Measurements from ENCODE around the gene UNKL. TPM values are rescaled to one million over a fixed set of nuclear protein-coding genes. Genes with fewer than 3 reads are reported as not detected.

UNKL gene
- total RNA-seq, 1 experiment from 2014 or later, result 18.8 TPM

DNA sequence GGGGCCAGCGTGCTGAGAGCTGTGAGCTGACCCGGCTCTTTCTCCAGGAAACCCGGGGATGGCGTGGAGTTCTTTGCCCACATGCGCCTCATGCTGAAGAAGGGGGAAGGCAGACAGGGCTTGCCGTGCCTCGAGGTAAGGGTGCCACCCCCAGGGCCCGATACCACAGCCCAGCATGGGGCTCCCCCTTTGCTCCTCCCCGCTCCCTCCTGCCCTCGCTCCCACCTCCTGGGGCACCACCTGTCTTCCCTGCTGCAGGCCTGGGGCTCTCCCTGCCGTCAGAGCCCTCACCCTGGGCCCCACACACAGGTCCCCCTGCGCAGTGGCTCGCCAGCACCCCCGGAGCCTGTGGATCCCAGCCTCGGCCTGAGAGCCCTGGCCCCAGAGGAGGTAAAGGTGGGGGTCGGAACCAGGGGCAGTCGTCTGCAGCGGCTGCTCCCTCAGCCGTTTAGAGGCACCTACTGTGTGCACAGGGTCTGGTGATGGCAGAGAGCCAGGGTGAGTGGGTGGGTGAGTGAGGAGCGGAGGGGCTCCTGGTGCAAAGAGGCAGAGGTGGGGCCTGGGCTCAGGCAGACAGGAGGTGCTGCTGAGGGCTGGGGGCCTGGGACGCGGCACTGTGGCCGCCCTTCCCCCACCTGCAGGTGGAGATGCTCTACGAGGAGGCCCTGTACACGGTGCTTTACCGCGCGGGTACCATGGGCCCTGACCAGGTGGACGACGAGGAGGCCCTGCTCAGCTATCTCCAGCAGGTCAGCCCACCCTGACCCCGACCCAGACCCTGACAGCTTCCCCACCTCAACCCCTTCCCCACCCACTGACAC lies 75.4 kb downstream of the UNKL start:
- no peak for ATAC-seq
- ChIA-PET CTCF (interaction anchor here (0.5 kb wide), 1 partner anchor 514 kb away, joined by 3 read pairs; no protein-coding TSS in a partner anchor), POLR2A (ENCODE audit: unreplicated experiment) (no interaction called here)
- H3K27ac ChIP-seq (ENCODE audit: low read length), result no peak overlapping the region
- no peak overlapping the region for H3K4me3 ChIP-seq (ENCODE audit: low read length)
- BruUV-seq (replicated peaks), result no TSS peak
- no peak overlapping the region for H3K9ac ChIP-seq (ENCODE audit: low read length)
- no peaks in the 10 kb centered on the region for H3F3A ChIP-seq (ENCODE audit: low read length, unreplicated experiment)
- H4K20me1 ChIP-seq (ENCODE audit: low read length), result no peaks in the 10 kb centered on the region
- H2AFZ ChIP-seq (ENCODE audit: low read length), result no peak overlapping the region
- intact Hi-C loops (cut with micrococcal nuclease), result no loop called here
- no peak for TF ChIP-seq CTCF (conservative IDR thresholded peaks at IDR 0.05; ENCODE audit: low read depth, low read length)
- no peak for TF ChIP-seq EZH2 (IDR thresholded peaks at IDR 0.05; ENCODE audit: low read length, unreplicated experiment)
- no peak for TF ChIP-seq EZH2phosphoT487 (IDR thresholded peaks at IDR 0.05; ENCODE audit: borderline replicate concordance, low read length)
- H3K4me1 ChIP-seq (ENCODE audit: insufficient read depth, low read length), result no peaks in the 10 kb centered on the region
- H3K27me3 ChIP-seq (ENCODE audit: low read length), result no peaks in the 10 kb centered on the region
- no peaks in the 10 kb centered on the region for H3K36me3 ChIP-seq (ENCODE audit: low read depth, low read length)
- no peaks in the 10 kb centered on the region for H3K9me3 ChIP-seq (ENCODE audit: low read length)
- H3K79me2 ChIP-seq (ENCODE audit: low read length), result no peaks in the 10 kb centered on the region
- no peak overlapping the region for H3K4me2 ChIP-seq (ENCODE audit: low read length)
- no peaks in the 10 kb centered on the region for H3K9me2 ChIP-seq (replicated peaks; ENCODE audit: low read length)
- no peak for DNase-seq

DNA sequence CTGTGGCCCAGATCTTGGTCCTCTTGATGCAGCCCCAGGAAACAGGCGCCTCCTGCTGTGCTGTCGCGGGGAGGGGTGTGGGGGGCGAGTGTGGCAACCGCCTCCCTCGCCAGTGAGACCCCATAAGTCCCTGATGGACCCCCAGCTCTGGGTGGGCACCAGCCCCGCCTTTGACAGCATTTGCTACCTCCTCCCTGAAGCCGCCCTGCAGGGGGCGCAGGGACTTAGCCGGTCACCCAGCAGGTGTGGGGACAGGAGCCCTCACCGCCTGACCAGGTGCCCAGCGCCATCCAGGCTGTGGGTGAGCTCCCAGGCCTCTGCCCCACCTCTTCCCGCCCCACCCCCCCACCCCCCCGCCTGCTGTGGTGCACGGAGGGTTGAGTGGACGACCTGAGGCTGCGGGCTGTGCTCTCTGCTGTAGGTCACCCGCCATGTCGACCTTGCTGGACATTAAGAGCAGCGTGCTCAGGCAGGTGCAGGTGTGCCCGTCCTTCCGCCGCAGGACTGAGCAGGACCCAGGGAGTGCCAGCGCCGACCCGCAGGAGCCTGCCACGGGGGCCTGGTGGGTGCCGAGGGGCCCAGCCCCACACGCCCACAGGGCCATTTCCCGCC lies 76.3 kb downstream of the UNKL start:
- H4K20me1 ChIP-seq (ENCODE audit: low read length), result no peaks in the 10 kb centered on the region
- no peak overlapping the region for H3K27ac ChIP-seq (ENCODE audit: low read length)
- CTCF ChIA-PET, result interaction anchor here (0.5 kb wide), 1 partner anchor 515 kb away, joined by 3 read pairs; no protein-coding TSS in a partner anchor
- H3K4me1 ChIP-seq (ENCODE audit: insufficient read depth, low read length), result no peaks in the 10 kb centered on the region
- no peaks in the 10 kb centered on the region for H3K27me3 ChIP-seq (ENCODE audit: low read length)
- TF ChIP-seq CTCF (conservative IDR thresholded peaks at IDR 0.05; ENCODE audit: low read depth, low read length) (peak; percentile 54), EZH2 (IDR thresholded peaks at IDR 0.05; ENCODE audit: low read length, unreplicated experiment) (no peak), EZH2phosphoT487 (IDR thresholded peaks at IDR 0.05; ENCODE audit: borderline replicate concordance, low read length) (no peak)
- no peak overlapping the region for H2AFZ ChIP-seq (ENCODE audit: low read length)
- no TSS peak for BruUV-seq (replicated peaks)
- POLR2A ChIA-PET (ENCODE audit: unreplicated experiment), result no interaction called here
- no peaks in the 10 kb centered on the region for H3K36me3 ChIP-seq (ENCODE audit: low read depth, low read length)
- no peaks in the 10 kb centered on the region for H3K79me2 ChIP-seq (ENCODE audit: low read length)
- no peak overlapping the region for H3K4me3 ChIP-seq (ENCODE audit: low read length)
- intact Hi-C loops (cut with micrococcal nuclease), result no loop called here
- no peaks in the 10 kb centered on the region for H3K9me3 ChIP-seq (ENCODE audit: low read length)
- H3K9me2 ChIP-seq (replicated peaks; ENCODE audit: low read length), result no peaks in the 10 kb centered on the region
- no peak overlapping the region for H3K4me2 ChIP-seq (ENCODE audit: low read length)
- DNase-seq, result peak; percentile 51
- ATAC-seq, result no peak
- H3K9ac ChIP-seq (ENCODE audit: low read length), result no peak overlapping the region
- no peaks in the 10 kb centered on the region for H3F3A ChIP-seq (ENCODE audit: low read length, unreplicated experiment)

DNA sequence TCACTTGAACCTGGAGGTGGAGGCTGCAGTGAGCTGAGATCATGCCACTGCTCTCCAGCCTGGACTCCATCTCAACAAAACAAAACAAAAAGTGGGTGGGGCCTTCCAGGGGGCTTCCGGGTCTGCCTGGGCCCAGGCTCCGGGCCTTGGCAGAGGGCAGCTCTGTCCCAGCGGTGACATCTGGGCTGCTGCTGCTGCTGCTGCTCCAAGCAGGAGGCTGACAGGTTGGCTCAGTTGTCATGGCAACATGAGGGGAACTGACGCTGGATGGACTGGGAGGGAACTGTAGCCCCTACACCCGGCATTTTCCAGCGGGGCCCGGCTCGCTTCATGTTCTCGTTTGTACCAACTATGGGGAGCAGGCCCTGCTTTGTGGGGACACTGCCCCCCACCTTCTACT lies 77.0 kb downstream of the UNKL start:
- Histone ChIP-seq H3K9ac (ENCODE audit: low read length) (no peak overlapping the region), H3K27ac (ENCODE audit: low read length) (no peak overlapping the region), H2AFZ (ENCODE audit: low read length) (no peak overlapping the region), H3K9me3 (ENCODE audit: low read length) (no peaks in the 10 kb centered on the region), H3F3A (ENCODE audit: low read length, unreplicated experiment) (no peaks in the 10 kb centered on the region), H3K4me1 (ENCODE audit: insufficient read depth, low read length) (no peaks in the 10 kb centered on the region; the same call in 1 of the 2 replicates), H4K20me1 (ENCODE audit: low read length) (no peaks in the 10 kb centered on the region), H3K27me3 (ENCODE audit: low read length) (no peaks in the 10 kb centered on the region), H3K4me3 (ENCODE audit: low read length) (no peak overlapping the region), H3K4me2 (ENCODE audit: low read length) (no peak overlapping the region), H3K9me2 (replicated peaks; ENCODE audit: low read length) (no peaks in the 10 kb centered on the region), H3K79me2 (ENCODE audit: low read length) (no peaks in the 10 kb centered on the region), H3K36me3 (ENCODE audit: low read depth, low read length) (no peaks in the 10 kb centered on the region)
- CTCF ChIA-PET, result no interaction called here
- BruUV-seq (replicated peaks), result no TSS peak
- POLR2A ChIA-PET (ENCODE audit: unreplicated experiment), result no interaction called here
- DNase-seq (no peak), ATAC-seq (no peak)
- TF ChIP-seq EZH2phosphoT487 (IDR thresholded peaks at IDR 0.05; ENCODE audit: borderline replicate concordance, low read length), result no peak
- no peak for TF ChIP-seq CTCF (conservative IDR thresholded peaks at IDR 0.05; ENCODE audit: low read depth, low read length)
- no peak for TF ChIP-seq EZH2 (IDR thresholded peaks at IDR 0.05; ENCODE audit: low read length, unreplicated experiment)
- intact Hi-C loops (cut with micrococcal nuclease), result no loop called here
